DMS153 treated with DMSO at 0.1 percent for 48 hours (cell line): ENCODE measurements around the gene RAMP1.
"Not testable (repeated sequence)": the region's sequence is repeated elsewhere in the genome, so short reads cannot be mapped to it uniquely, and the experiment has no call there.

Experiments used
- DNase-seq: peaks from one replicate; lab custom pipeline; 2025; ENCODE audit not compliant: unreplicated experiment; lab: John Stamatoyannopoulos, UW

RAMP1 gene

GRCh38 chr2:237859533-237860272 is at the start of gene RAMP1:
Gene RAMP1 (plus strand): TSS chr2:237859623. CDS start chr2:237859676, 53 bp downstream.
- DNase-seq = no peak

GRCh38 chr2:237815637-237816036 is 43.8 kb upstream of the RAMP1 start:
- DNase-seq = no peak

- no peak for DNase-seq
Observed at GRCh38 chr2:237816531-237816930, 42.9 kb upstream of the RAMP1 start.

- DNase-seq = no peak
Observed at GRCh38 chr2:237818066-237818473, 41.4 kb upstream of the RAMP1 start.

- no peak for DNase-seq
Observed at GRCh38 chr2:237819231-237819630, 40.2 kb upstream of the RAMP1 start.

- no peak for DNase-seq
Observed at GRCh38 chr2:237820421-237820820, 39.0 kb upstream of the RAMP1 start.

GRCh38 chr2:237823544-237823943 is 35.9 kb upstream of the RAMP1 start:
- no peak for DNase-seq

- DNase-seq = no peak
Observed at GRCh38 chr2:237824085-237824484, 35.3 kb upstream of the RAMP1 start.

- no peak for DNase-seq
Observed at GRCh38 chr2:237827421-237827987, 31.9 kb upstream of the RAMP1 start.

- no peak for DNase-seq
Observed at GRCh38 chr2:237830522-237830921, 28.9 kb upstream of the RAMP1 start.

- DNase-seq = no peak
Observed at GRCh38 chr2:237833546-237833945, 25.9 kb upstream of the RAMP1 start.

- DNase-seq = no peak
Observed at GRCh38 chr2:237835372-237835771, 24.1 kb upstream of the RAMP1 start.

GRCh38 chr2:237841051-237841450 is 18.4 kb upstream of the RAMP1 start:
- no peak for DNase-seq

GRCh38 chr2:237848940-237849339 is 10.5 kb upstream of the RAMP1 start:
- DNase-seq = not testable (repeated sequence)

- no peak for DNase-seq
Observed at GRCh38 chr2:237854295-237854694, 5.1 kb upstream of the RAMP1 start.

GRCh38 chr2:237857791-237858190 is 1.6 kb upstream of the RAMP1 start:
- DNase-seq = no peak

GRCh38 chr2:237858294-237859081 is 935 bp upstream of the RAMP1 start:
- peak; percentile 82 for DNase-seq

- no peak for DNase-seq
Observed at GRCh38 chr2:237859082-237859433, 365 bp upstream of the RAMP1 start.

GRCh38 chr2:237860273-237860935 is 981 bp downstream of the RAMP1 start:
- DNase-seq = no peak

GRCh38 chr2:237861875-237862527 is 2.6 kb downstream of the RAMP1 start:
- no peak for DNase-seq

GRCh38 chr2:237862528-237862895 is 3.1 kb downstream of the RAMP1 start:
- no peak for DNase-seq
